ENCODE results near the gene APBB1IP. TPM values are rescaled to one million over a fixed set of nuclear protein-coding genes. Genes with fewer than 3 reads are reported as not detected.

The APBB1IP gene
- total and polyA plus RNA-seq, 12 donors = 0.60 to 16.1 (median 7.8) TPM

DNA sequence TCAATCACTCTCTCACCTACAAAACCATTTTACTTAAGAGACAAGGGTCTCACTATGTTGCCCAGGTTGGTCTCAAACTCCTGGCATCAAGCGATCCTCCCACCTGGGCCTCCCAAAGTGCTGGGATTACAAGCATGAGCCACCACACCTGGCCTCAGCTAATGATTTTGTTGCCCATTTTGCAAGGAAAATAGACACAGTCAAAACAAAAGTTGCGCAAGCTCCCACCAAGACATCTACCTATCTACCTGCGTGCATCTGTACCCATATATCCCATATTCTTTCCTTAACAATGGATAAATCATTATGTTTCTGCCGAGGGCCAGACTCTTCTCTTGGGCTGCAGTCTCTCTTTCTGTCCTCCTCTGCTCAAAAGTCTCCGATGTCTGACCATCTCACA lies 67.3 kb downstream of the APBB1IP start:
- H3K27me3 ChIP-seq = no peaks in the 10 kb centered on the region
- no peak for DNase-seq
- H3K4me3 ChIP-seq = no peak overlapping the region
- no peaks in the 10 kb centered on the region for H3K4me1 ChIP-seq (replicated peaks in 1 of 2)
- TF ChIP-seq POLR2A (IDR thresholded peaks at IDR 0.05) = no peak
- TF ChIP-seq, protein P1, sequence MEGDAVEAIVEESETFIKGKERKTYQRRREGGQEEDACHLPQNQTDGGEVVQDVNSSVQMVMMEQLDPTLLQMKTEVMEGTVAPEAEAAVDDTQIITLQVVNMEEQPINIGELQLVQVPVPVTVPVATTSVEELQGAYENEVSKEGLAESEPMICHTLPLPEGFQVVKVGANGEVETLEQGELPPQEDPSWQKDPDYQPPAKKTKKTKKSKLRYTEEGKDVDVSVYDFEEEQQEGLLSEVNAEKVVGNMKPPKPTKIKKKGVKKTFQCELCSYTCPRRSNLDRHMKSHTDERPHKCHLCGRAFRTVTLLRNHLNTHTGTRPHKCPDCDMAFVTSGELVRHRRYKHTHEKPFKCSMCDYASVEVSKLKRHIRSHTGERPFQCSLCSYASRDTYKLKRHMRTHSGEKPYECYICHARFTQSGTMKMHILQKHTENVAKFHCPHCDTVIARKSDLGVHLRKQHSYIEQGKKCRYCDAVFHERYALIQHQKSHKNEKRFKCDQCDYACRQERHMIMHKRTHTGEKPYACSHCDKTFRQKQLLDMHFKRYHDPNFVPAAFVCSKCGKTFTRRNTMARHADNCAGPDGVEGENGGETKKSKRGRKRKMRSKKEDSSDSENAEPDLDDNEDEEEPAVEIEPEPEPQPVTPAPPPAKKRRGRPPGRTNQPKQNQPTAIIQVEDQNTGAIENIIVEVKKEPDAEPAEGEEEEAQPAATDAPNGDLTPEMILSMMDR (IDR thresholded peaks at IDR 0.05) = no peak
- no peaks in the 10 kb centered on the region for H3K9me3 ChIP-seq (replicated peaks in 1 of 3)
- intact Hi-C loops (cut with DNase I) = no loop called here
- 92 to 96% (median 96%) methylated on average over 5 of the region's 5 CpGs for WGBS, 4 donors
- no peak overlapping the region for H3K27ac ChIP-seq
- H3K36me3 ChIP-seq (replicated peaks in 1 of 2) = no peaks in the 10 kb centered on the region

DNA sequence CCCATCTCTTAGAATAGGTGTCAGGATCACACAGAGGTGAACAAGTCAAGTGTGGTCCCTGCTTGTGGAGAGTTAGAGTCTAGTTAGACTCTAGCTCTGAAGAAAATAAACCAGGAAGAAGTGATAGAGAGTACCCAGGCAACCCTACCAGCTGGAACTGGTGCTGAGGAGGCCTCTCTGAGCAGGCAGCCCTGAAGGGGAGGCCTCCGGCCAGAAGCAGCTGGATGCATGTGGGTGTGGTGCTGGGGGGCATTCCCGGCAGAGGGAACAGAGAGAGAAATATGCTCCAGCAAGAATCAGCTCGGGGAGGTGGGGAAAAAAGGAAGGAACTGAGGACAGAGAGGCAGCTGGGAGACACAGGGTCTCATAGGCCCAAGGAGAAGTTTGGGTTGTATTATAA lies 68.6 kb downstream of the APBB1IP start:
- Histone ChIP-seq H3K27ac (no peak overlapping the region), H3K9me3 (replicated peaks in 1 of 3) (no peaks in the 10 kb centered on the region), H3K36me3 (replicated peaks in 1 of 2) (no peaks in the 10 kb centered on the region), H3K27me3 (no peaks in the 10 kb centered on the region), H3K4me3 (no peak overlapping the region), H3K4me1 (replicated peaks in 1 of 2) (no peaks in the 10 kb centered on the region)
- 68 to 79% (median 78%) methylated on average over 3 of the region's 3 CpGs for WGBS, 4 donors
- intact Hi-C loops (cut with DNase I) = no loop called here
- no peak for TF ChIP-seq POLR2A (IDR thresholded peaks at IDR 0.05)
- TF ChIP-seq, protein P1 (IDR thresholded peaks at IDR 0.05) = no peak
- DNase-seq = no peak

GRCh38 chr10:26507441-26507840 lies 69.3 kb downstream of the APBB1IP start:
- H3K4me3 ChIP-seq = no peak overlapping the region
- no peaks in the 10 kb centered on the region for H3K4me1 ChIP-seq (replicated peaks in 1 of 2)
- H3K27me3 ChIP-seq = no peaks in the 10 kb centered on the region
- intact Hi-C loops (cut with DNase I) = no loop called here
- H3K9me3 ChIP-seq (replicated peaks in 1 of 3) = no peaks in the 10 kb centered on the region
- DNase-seq = no peak
- H3K36me3 ChIP-seq (replicated peaks in 1 of 2) = no peaks in the 10 kb centered on the region
- H3K27ac ChIP-seq = no peak overlapping the region
- no peak for TF ChIP-seq POLR2A (IDR thresholded peaks at IDR 0.05)
- TF ChIP-seq, protein P1 (IDR thresholded peaks at IDR 0.05) = no peak

GRCh38 chr10:26508016-26508415 lies 69.9 kb downstream of the APBB1IP start:
- TF ChIP-seq, protein P1 (IDR thresholded peaks at IDR 0.05) = no peak
- no peak for TF ChIP-seq POLR2A (IDR thresholded peaks at IDR 0.05)
- Histone ChIP-seq H3K36me3 (replicated peaks in 1 of 2) (no peaks in the 10 kb centered on the region), H3K27ac (no peak overlapping the region), H3K9me3 (replicated peaks in 1 of 3) (no peaks in the 10 kb centered on the region), H3K4me3 (no peak overlapping the region), H3K4me1 (replicated peaks in 1 of 2) (no peaks in the 10 kb centered on the region), H3K27me3 (no peaks in the 10 kb centered on the region)
- intact Hi-C loops (cut with DNase I) = no loop called here
- DNase-seq = no peak
- 65 to 76% (median 71%) methylated on average over 4 of the region's 4 CpGs for WGBS, 4 donors
